GM06990 (cell line): ENCODE measurements around the gene CD79B.
A peak's percentile ranks its signal among the peaks of the same experiment; 100 is the strongest.

Experiments used
- DNase-seq: peaks from one replicate; pipeline ENCODE4 v3.0.0-alpha.2; 2011; ENCODE audit not compliant: insufficient read length; ENCODE audit errors: extremely low read depth
- H3K27me3 ChIP-seq: replicated peaks from 2 replicates; pipeline ENCODE4 v1.6.0; 2011; ENCODE audit warnings: low read length; ENCODE audit not compliant: control insufficient read depth, insufficient read depth
- H3K36me3 ChIP-seq: 2 replicates; pipeline ENCODE4 v1.5.1; 2011; ENCODE audit warnings: low read length; ENCODE audit not compliant: control insufficient read depth, insufficient read depth
- H3K4me3 ChIP-seq: replicated peaks from 2 replicates; pipeline ENCODE4 v1.5.1; 2011; ENCODE audit warnings: low read depth, mild to moderate bottlenecking, control low read depth, low read length
- CTCF ChIP-seq: IDR thresholded peaks from 2 replicates; pipeline ENCODE4 v1.5.1; 2011; ENCODE audit warnings: low read length, control low read depth, mild to moderate bottlenecking, inconsistent platforms; ENCODE audit not compliant: insufficient read depth, poor library complexity, severe bottlenecking

CD79B gene

GRCh38 chr17:63931981-63932561 is at the start of gene CD79B:
Gene CD79B, minus strand, starts transcription at chr17:63932331. Its CDS starts 70 bp downstream, at chr17:63932261.
- no peak for TF ChIP-seq CTCF
- peak; percentile 86 for DNase-seq
- Histone ChIP-seq H3K36me3 (peaks cover 27% of the 10 kb centered on the region), H3K4me3 (peak within 1 kb of the TSS; percentile 99), H3K27me3 (no peaks in the 10 kb centered on the region)

- no peak overlapping the region for H3K4me3 ChIP-seq
- no peaks in the 10 kb centered on the region for H3K27me3 ChIP-seq
- no peak for TF ChIP-seq CTCF
- DNase-seq: no peak
- H3K36me3 ChIP-seq: no peaks in the 10 kb centered on the region
Measured at GRCh38 chr17:63978272-63979200, 46.4 kb upstream of the CD79B start.

- Histone ChIP-seq H3K36me3 (no peaks in the 10 kb centered on the region), H3K27me3 (no peaks in the 10 kb centered on the region), H3K4me3 (no peak overlapping the region)
- TF ChIP-seq CTCF: no peak
- DNase-seq: no peak
Measured at GRCh38 chr17:63976702-63977101, 44.6 kb upstream of the CD79B start.

GRCh38 chr17:63975541-63976092 is 43.5 kb upstream of the CD79B start:
- no peak for DNase-seq
- Histone ChIP-seq H3K27me3 (no peaks in the 10 kb centered on the region), H3K36me3 (no peaks in the 10 kb centered on the region)

GRCh38 chr17:63974594-63975192 is 42.6 kb upstream of the CD79B start:
- Histone ChIP-seq H3K27me3 (no peaks in the 10 kb centered on the region), H3K4me3 (no peak overlapping the region), H3K36me3 (no peaks in the 10 kb centered on the region)
- TF ChIP-seq CTCF: no peak
- DNase-seq: no peak

More at GRCh38 chr17:63975541-63976092, 43.5 kb upstream of the CD79B start:
- H3K4me3 ChIP-seq: no peak overlapping the region
- TF ChIP-seq CTCF: no peak
